HUES64 (cell line): ENCODE results near the gene TMC7.

Experiments
- H3K27ac ChIP-seq: 2 replicates; pipeline ENCODE4 v1.7.0; 2013; ENCODE audit warnings: low read depth, low read length, inconsistent platforms
- H3K27me3 ChIP-seq: 2 replicates; pipeline ENCODE4 v1.6.1; 2013; ENCODE audit warnings: mild to moderate bottlenecking, low read length; ENCODE audit not compliant: insufficient read depth
- H3K36me3 ChIP-seq: 2 replicates; pipeline ENCODE4 v1.6.1; 2013; ENCODE audit warnings: mild to moderate bottlenecking, low read length; ENCODE audit not compliant: insufficient read depth
- H3K4me1 ChIP-seq: 2 replicates; pipeline ENCODE4 v1.6.1; 2013; ENCODE audit warnings: mild to moderate bottlenecking, low read length, moderate library complexity; ENCODE audit not compliant: insufficient read depth
- H3K4me3 ChIP-seq: 2 replicates; pipeline ENCODE4 v1.5.1; 2013; ENCODE audit warnings: mild to moderate bottlenecking, low read length, moderate library complexity
- H3K9ac ChIP-seq: 2 replicates; pipeline ENCODE4 v1.6.1; 2013; ENCODE audit warnings: mild to moderate bottlenecking, low read depth, low read length
- H3K9me3 ChIP-seq: 2 replicates; pipeline ENCODE4 v1.6.1; 2013; ENCODE audit warnings: low read depth, low read length; ENCODE audit not compliant: insufficient read depth
- WGBS: fragments of 150-250, 120-280 bp; methylation state at CpG from one replicate; pipeline ENCODE4 v1.1.7; 2013; ENCODE audit warnings: missing lambda C conversion rate; 5-methylcytosine and 5-hydroxymethylcytosine counted together

The TMC7 gene

DNA sequence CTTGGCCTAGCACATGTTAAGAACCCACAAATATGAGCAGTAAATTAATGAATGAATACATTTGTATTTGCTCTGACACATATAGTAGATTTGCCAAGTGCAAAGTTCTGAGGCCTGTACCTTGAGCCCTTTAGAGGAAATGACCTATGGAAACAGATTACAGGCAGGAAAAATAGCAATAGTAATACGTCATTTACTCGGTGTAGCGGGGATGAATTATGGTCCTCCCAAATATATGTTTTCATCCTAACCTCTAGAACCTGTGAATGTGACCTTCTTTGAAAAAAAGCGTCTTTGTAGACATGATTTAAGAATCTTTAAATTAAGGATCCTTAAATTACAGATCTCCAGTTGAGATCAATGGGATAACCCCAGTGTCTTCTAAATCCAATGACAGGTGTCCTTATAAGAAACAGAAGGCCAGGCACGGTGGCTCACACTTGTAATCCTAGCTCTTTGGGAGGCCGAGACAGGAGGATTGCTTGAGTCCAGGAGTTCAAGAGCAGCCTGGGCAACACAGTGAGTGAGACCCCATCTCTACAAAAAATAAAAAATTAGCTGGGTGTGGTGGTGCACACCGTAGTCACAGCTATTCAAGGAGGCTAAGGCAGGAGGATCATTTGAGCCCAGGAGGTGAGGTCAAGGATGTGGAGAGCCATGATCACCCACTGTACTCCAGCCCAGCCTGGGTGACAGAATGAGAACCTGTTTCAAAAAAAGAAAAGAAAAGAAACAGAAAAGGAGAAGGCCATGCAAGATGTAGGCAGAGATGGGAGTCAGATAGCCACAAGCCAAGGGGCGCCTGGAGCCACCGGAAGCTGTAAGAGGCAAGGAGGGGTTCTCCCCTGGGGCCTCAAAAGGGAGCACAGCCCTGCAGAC is 124.9 kb downstream of the TMC7 start:
- no peak overlapping the region for H3K9ac ChIP-seq
- 91% methylated on average over 9 of the region's 9 CpGs for WGBS
- no peak overlapping the region for H3K4me3 ChIP-seq
- peaks cover 12% of the 10 kb centered on the region for H3K27me3 ChIP-seq
- H3K27ac ChIP-seq, result no peak overlapping the region
- peaks cover 3% of the 10 kb centered on the region; the same call in 1 of the 2 replicates for H3K4me1 ChIP-seq
- no peaks in the 10 kb centered on the region for H3K9me3 ChIP-seq
- no peaks in the 10 kb centered on the region for H3K36me3 ChIP-seq

DNA sequence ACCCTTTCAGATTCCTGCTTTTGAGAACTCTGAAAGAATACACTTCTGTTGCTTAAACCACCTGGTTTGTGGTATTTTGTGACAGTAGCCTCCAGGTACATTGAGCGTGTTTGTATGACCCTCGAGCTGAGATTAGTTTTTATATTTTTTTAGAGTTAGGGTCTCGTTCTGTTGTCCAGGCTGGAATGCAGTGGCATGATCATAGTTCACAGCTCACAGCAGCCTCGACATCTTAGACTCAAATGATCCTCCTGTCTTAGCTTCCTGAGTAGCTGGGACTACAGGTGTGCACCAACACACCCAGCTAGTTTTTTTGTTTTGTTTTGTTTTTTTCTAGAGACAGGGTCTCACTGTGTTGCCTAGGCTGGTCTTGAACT is 125.5 kb downstream of the TMC7 start:
- peaks cover 3% of the 10 kb centered on the region; the same call in 1 of the 2 replicates for H3K4me1 ChIP-seq

DNA sequence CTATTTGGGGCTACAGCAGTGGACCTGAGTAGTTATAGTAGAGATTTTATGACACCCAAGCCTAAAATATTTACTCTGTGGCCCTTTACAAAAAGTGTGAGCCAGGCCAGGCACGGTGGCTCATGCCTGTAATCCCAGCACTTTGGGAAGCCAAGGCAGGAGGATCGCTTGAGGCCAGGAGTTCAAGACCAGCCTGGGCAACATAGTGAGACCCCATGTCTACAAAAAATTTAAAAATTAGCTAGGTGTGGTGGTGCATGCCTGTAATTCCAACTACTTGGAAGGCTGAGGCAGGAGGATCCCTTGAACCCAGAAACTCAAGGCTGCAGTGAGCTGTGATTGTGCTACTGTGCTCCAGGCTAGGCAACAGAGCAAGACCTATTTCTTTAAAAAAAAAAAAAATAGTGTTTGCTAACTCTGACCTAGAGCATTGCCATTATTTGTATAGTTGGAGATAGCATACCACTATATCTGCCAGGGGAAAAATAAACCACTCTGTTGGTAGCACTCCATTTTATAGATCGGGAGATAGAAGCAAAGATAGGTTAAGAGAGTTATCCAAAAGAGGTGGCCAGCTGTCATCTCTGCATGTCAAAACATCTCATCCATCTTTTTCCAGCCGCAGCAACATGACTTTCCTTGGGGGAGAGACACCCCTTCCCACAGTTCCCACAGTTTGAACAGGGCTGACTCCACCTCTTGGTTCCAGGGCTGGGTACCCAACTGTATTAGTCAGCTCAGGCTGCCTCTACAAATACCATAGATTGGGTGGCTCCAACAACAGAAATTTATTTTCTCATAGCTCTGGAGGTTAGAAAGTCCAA is 127.0 kb downstream of the TMC7 start:
- Histone ChIP-seq H3K27ac (no peak overlapping the region), H3K4me1 (peaks cover 3% of the 10 kb centered on the region; the same call in 1 of the 2 replicates), H3K36me3 (no peaks in the 10 kb centered on the region), H3K4me3 (no peak overlapping the region), H3K9me3 (no peaks in the 10 kb centered on the region), H3K27me3 (peaks cover 32% of the 10 kb centered on the region), H3K9ac (no peak overlapping the region)
- WGBS, result 94% methylated on average over 4 of the region's 4 CpGs

More for the DNA sequence above, 125.5 kb downstream of the TMC7 start:
- H3K36me3 ChIP-seq, result no peaks in the 10 kb centered on the region
- H3K9ac ChIP-seq, result no peak overlapping the region
- H3K9me3 ChIP-seq, result no peaks in the 10 kb centered on the region
- peaks cover 18% of the 10 kb centered on the region for H3K27me3 ChIP-seq
- WGBS, result 93% methylated on average over 4 of the region's 4 CpGs
- no peak overlapping the region for H3K27ac ChIP-seq
- H3K4me3 ChIP-seq, result no peak overlapping the region

DNA sequence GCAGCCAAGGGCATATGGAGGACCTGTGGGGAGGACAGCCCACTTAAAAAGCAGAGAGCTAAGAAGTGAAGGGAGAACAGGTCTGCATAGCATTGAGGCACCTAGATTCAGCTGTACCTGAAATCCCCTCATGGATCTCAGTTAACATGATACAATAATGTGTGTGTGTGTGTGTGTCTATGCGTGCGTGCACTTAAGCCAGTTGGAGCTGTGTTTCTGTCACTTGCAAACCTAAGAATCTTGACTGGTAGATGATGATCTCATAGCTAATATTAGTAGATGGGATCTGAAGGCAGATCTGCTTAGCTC is 128.3 kb downstream of the TMC7 start:
- Histone ChIP-seq H3K36me3 (no peaks in the 10 kb centered on the region), H3K9ac (no peak overlapping the region), H3K4me3 (no peak overlapping the region), H3K27ac (no peak overlapping the region), H3K4me1 (peaks cover 13% of the 10 kb centered on the region), H3K27me3 (peaks cover 44% of the 10 kb centered on the region), H3K9me3 (no peaks in the 10 kb centered on the region)
- WGBS, result 97% methylated on average over 2 of the region's 2 CpGs
